Breast epithelium (tissue), 3 donors: ENCODE data around the gene RPS2.

ENCODE experiments used
- CTCF ChIP-seq, 3 donors: fragments of 450-650 bp; IDR thresholded peaks; one replicate each; pipeline ENCODE4 v1.5.1; 2016 to 2017; ENCODE audit warnings: antibody characterized with exemption in 3 of 3, mild to moderate bottlenecking in 3 of 3, moderate library complexity in 3 of 3
- POLR2A ChIP-seq: fragments of 450-650 bp; IDR thresholded peaks from one replicate; pipeline ENCODE4 v1.6.1; 2016; ENCODE audit warnings: antibody characterized with exemption, mild to moderate bottlenecking, moderate library complexity
- POLR2AphosphoS5 ChIP-seq, 3 donors: sonication (generic); formaldehyde crosslinking; IDR thresholded peaks; one replicate each; pipeline ENCODE4 v1.6.1; 2017; ENCODE audit warnings: antibody characterized with exemption in 3 of 3

GRCh38 chr16:2006317-2006716 lies 41.7 kb upstream of the RPS2 start:
- TF ChIP-seq POLR2A, result no peak
- TF ChIP-seq CTCF (IDR thresholded peaks at IDR 0.05), result no peak
- TF ChIP-seq POLR2AphosphoS5 (IDR thresholded peaks at IDR 0.05), result no peak
